Measurements from ENCODE around the gene RIPK4. TPM values are rescaled to one million over a fixed set of nuclear protein-coding genes. Genes with fewer than 3 reads are reported as not detected.

RIPK4 gene
- total and polyA plus RNA-seq, 2 of the 13 experiments (the other 11 are each of a cell fraction or from before 2014, with no cell fraction given), result 3.1 to 4.9 TPM

DNA sequence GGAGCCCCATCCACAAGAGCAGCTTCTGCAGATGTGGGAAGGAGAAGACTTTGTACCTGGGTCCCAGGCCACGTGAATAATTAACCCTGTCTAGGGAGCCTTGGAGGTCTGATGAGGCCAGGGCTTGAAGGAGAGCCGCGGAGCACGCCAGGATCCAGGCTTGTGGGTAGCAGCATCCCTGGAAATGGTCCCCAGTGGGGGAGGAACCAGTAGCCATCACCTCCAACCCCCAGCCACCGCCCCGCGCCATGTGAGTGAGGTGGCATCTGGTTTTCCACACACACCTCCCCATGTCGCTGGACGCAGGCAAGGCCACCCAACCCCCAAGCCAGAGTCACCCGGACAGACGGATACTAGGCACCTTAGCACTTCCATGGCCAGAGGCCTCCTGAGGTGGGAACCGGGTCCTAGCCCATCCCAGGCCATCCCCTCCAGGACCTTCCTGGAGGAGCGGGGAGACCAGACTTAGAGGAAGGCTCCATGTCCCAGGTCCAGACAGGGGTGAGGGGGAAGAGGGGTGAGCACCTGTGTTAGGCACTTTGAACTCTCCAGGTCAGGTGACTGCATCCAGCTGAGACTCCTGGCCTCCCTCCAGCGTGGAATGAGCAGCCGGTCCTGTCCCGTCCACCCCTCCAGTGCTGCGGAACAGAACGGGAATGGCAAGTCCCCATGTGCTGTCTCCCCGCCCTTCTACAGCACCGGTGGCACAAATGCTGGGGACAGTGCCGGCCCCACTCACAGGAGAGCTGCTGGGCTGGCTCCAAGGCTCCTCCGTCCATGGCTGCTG, 53.2 kb downstream of the RIPK4 start (continued):
- 0 out of 2 replicates have a peak, but pooled peaks have one; percentile 57 for TF ChIP-seq MZF1 (CRISPR knock-in tag; IDR thresholded peaks at IDR 0.05; ENCODE audit: borderline replicate concordance)
- TF ChIP-seq TAF1 (CRISPR knock-in tag; IDR thresholded peaks at IDR 0.05), result peak; percentile 36
- TF ChIP-seq TARDBP (CRISPR knock-in tag; IDR thresholded peaks at IDR 0.05), result peak; percentile 47; the same call in 1 of the 2 replicates
- peak; percentile 47; the same call in 1 of the 2 replicates for TF ChIP-seq ZNF292 (CRISPR knock-in tag; IDR thresholded peaks at IDR 0.05; ENCODE audit: borderline replicate concordance, low read depth)
- TF ChIP-seq, protein P1, sequence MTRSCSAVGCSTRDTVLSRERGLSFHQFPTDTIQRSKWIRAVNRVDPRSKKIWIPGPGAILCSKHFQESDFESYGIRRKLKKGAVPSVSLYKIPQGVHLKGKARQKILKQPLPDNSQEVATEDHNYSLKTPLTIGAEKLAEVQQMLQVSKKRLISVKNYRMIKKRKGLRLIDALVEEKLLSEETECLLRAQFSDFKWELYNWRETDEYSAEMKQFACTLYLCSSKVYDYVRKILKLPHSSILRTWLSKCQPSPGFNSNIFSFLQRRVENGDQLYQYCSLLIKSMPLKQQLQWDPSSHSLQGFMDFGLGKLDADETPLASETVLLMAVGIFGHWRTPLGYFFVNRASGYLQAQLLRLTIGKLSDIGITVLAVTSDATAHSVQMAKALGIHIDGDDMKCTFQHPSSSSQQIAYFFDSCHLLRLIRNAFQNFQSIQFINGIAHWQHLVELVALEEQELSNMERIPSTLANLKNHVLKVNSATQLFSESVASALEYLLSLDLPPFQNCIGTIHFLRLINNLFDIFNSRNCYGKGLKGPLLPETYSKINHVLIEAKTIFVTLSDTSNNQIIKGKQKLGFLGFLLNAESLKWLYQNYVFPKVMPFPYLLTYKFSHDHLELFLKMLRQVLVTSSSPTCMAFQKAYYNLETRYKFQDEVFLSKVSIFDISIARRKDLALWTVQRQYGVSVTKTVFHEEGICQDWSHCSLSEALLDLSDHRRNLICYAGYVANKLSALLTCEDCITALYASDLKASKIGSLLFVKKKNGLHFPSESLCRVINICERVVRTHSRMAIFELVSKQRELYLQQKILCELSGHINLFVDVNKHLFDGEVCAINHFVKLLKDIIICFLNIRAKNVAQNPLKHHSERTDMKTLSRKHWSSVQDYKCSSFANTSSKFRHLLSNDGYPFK (CRISPR knock-in tag; IDR thresholded peaks at IDR 0.05; ENCODE audit: borderline replicate concordance), result peak; percentile 52; the same call in 1 of the 2 replicates
- TF ChIP-seq HDAC1 (CRISPR knock-in tag; IDR thresholded peaks at IDR 0.05), result 0 out of 2 replicates have a peak, but pooled peaks have one; percentile 7
- TF ChIP-seq DMAP1 (CRISPR knock-in tag; IDR thresholded peaks at IDR 0.05), result 0 out of 2 replicates have a peak, but pooled peaks have one; percentile 45
- peak; percentile 46 for TF ChIP-seq KDM6A (CRISPR knock-in tag; IDR thresholded peaks at IDR 0.05; ENCODE audit: low read depth)
- no peak for TF ChIP-seq ZFP37 (CRISPR knock-in tag; IDR thresholded peaks at IDR 0.05; ENCODE audit: borderline replicate concordance)
- TF ChIP-seq ATF7-NPFF (CRISPR knock-in tag; IDR thresholded peaks at IDR 0.05; ENCODE audit: low read depth), result 0 out of 2 replicates have a peak, but pooled peaks have one; percentile 34
- TF ChIP-seq HNF4G (IDR thresholded peaks at IDR 0.05; ENCODE audit: borderline replicate concordance, low read depth, low read length), result peak; percentile 54; the same call in 1 of the 2 replicates
- peak; percentile 49 for TF ChIP-seq HNF4G (CRISPR knock-in tag; IDR thresholded peaks at IDR 0.05; ENCODE audit: borderline replicate concordance, low read depth)
- TF ChIP-seq GABPB1 (CRISPR knock-in tag; IDR thresholded peaks at IDR 0.05), result 0 out of 2 replicates have a peak, but pooled peaks have one; percentile 9
- TF ChIP-seq, protein P2, sequence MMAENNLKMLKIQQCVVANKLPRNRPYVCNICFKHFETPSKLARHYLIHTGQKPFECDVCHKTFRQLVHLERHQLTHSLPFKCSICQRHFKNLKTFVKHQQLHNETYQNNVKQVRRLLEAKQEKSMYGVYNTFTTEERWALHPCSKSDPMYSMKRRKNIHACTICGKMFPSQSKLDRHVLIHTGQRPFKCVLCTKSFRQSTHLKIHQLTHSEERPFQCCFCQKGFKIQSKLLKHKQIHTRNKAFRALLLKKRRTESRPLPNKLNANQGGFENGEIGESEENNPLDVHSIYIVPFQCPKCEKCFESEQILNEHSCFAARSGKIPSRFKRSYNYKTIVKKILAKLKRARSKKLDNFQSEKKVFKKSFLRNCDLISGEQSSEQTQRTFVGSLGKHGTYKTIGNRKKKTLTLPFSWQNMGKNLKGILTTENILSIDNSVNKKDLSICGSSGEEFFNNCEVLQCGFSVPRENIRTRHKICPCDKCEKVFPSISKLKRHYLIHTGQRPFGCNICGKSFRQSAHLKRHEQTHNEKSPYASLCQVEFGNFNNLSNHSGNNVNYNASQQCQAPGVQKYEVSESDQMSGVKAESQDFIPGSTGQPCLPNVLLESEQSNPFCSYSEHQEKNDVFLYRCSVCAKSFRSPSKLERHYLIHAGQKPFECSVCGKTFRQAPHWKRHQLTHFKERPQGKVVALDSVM (CRISPR knock-in tag; IDR thresholded peaks at IDR 0.05), result peak; percentile 51; the same call in 1 of the 2 replicates
- TF ChIP-seq, protein P3, sequence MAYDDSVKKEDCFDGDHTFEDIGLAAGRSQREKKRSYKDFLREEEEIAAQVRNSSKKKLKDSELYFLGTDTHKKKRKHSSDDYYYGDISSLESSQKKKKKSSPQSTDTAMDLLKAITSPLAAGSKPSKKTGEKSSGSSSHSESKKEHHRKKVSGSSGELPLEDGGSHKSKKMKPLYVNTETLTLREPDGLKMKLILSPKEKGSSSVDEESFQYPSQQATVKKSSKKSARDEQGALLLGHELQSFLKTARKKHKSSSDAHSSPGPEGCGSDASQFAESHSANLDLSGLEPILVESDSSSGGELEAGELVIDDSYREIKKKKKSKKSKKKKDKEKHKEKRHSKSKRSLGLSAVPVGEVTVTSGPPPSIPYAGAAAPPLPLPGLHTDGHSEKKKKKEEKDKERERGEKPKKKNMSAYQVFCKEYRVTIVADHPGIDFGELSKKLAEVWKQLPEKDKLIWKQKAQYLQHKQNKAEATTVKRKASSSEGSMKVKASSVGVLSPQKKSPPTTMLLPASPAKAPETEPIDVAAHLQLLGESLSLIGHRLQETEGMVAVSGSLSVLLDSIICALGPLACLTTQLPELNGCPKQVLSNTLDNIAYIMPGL (CRISPR knock-in tag; IDR thresholded peaks at IDR 0.05; ENCODE audit: borderline replicate concordance in 1 of 2, low read depth in 1 of 2), result 0 out of 4 replicates have a peak, but pooled peaks have one; percentile 17 to 22
- peak; percentile 57; the same call in 1 of the 2 replicates for TF ChIP-seq SAFB2 (CRISPR knock-in tag; IDR thresholded peaks at IDR 0.05; ENCODE audit: borderline replicate concordance, low read depth)
- no peak for TF ChIP-seq PAX8 (CRISPR knock-in tag; IDR thresholded peaks at IDR 0.05; ENCODE audit: borderline replicate concordance)
- TF ChIP-seq ZNF891 (CRISPR knock-in tag; IDR thresholded peaks at IDR 0.05), result 0 out of 2 replicates have a peak, but pooled peaks have one; percentile 42
- TF ChIP-seq, protein P4, sequence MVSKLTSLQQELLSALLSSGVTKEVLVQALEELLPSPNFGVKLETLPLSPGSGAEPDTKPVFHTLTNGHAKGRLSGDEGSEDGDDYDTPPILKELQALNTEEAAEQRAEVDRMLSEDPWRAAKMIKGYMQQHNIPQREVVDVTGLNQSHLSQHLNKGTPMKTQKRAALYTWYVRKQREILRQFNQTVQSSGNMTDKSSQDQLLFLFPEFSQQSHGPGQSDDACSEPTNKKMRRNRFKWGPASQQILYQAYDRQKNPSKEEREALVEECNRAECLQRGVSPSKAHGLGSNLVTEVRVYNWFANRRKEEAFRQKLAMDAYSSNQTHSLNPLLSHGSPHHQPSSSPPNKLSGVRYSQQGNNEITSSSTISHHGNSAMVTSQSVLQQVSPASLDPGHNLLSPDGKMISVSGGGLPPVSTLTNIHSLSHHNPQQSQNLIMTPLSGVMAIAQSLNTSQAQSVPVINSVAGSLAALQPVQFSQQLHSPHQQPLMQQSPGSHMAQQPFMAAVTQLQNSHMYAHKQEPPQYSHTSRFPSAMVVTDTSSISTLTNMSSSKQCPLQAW (CRISPR knock-in tag; IDR thresholded peaks at IDR 0.05), result 0 out of 2 replicates have a peak, but pooled peaks have one; percentile 34
